B cell (primary cell): Measurements from ENCODE around the gene MZB1. TPM values are rescaled to one million over a fixed set of nuclear protein-coding genes. Genes with fewer than 3 reads are reported as not detected.

Experiments used
- ATAC-seq: fragments of 200-7000 bp; cut with Tn5 transposase; one replicate; pipeline ENCODE4 v1.10.0; 2021; ENCODE audit warnings: low read depth, mild to moderate bottlenecking, moderate number of reproducible peaks, moderate library complexity
- CTCF ChIA-PET: fragments of 350-600 bp; sonication (Branson Sonifier 250); formaldehyde crosslinking; loops from one replicate; lab custom pipeline; 2021; ENCODE audit warnings: antibody characterized with exemption, inconsistent platforms; lab: Charles Lee
- POLR2A ChIA-PET: fragments of 350-600 bp; sonication (Branson Sonifier 250); formaldehyde crosslinking; loops from one replicate; lab custom pipeline; 2021; ENCODE audit warnings: antibody characterized with exemption; lab: Charles Lee
- DNase-seq: peaks from one replicate; pipeline ENCODE4 v3.0.0; 2013
- H2AFZ ChIP-seq: 2 replicates; pipeline ENCODE4 v1.6.1; 2012; ENCODE audit warnings: mild to moderate bottlenecking, low read depth, low read length; ENCODE audit not compliant: insufficient read depth, poor library complexity, severe bottlenecking
- H3K27ac ChIP-seq, 2 donors: 1 replicate in 1 of 2; 2 replicates in 1 of 2; pipeline ENCODE4 v1.5.1; 2012 to 2013; ENCODE audit warnings: low read length in 2 of 2, mild to moderate bottlenecking in 2 of 2, moderate library complexity in 1 of 2
- H3K27me3 ChIP-seq, 4 experiments: fragments of 200-600 bp in 1 of 4; sonication (generic) in 1 of 4; replicated peaks in 1 of 4; 1 replicate in 2 of 4; 2 replicates in 2 of 4; pipeline versions ENCODE4 v1.6.1 to v1.7.0; 2013 to 2016; ENCODE audit warnings: low read length in 3 of 4, mild to moderate bottlenecking in 2 of 4, mixed read lengths in 1 of 4, moderate library complexity in 1 of 4; ENCODE audit not compliant: insufficient read depth in 4 of 4, control insufficient read depth in 3 of 4; ENCODE audit errors: control extremely low read depth in 1 of 4
- H3K36me3 ChIP-seq, 2 experiments: replicated peaks in 1 of 2; 1 replicate in 1 of 2; 2 replicates in 1 of 2; pipeline versions ENCODE4 v1.6.1 to v1.7.1; 2013; ENCODE audit warnings: low read length in 1 of 2; ENCODE audit not compliant: insufficient read depth in 2 of 2, control insufficient read depth in 1 of 2; ENCODE audit errors: control extremely low read depth in 1 of 2, extremely low read depth in 1 of 2
- H3K4me1 ChIP-seq, 2 donors: fragments of 200-600 bp in 1 of 2; sonication (generic) in 1 of 2; 1 replicate in 1 of 2; 2 replicates in 1 of 2; pipeline versions ENCODE4 v1.5.1 to v1.6.1; 2013 to 2017; ENCODE audit warnings: low read length in 2 of 2; ENCODE audit not compliant: control insufficient read depth in 2 of 2, insufficient read depth in 2 of 2
- H3K4me2 ChIP-seq: replicated peaks from 2 replicates; pipeline ENCODE3; 2012; ENCODE audit warnings: mild to moderate bottlenecking, low read depth, low read length; ENCODE audit not compliant: poor library complexity, severe bottlenecking
- H3K4me3 ChIP-seq, 5 experiments: fragments of 200-600 bp in 1 of 5; sonication (generic) in 1 of 5; 1 replicate in 3 of 5; 2 replicates in 2 of 5; pipeline versions ENCODE4 v1.5.1 to v1.7.0; 2011 to 2016; ENCODE audit warnings: low read length in 4 of 5, mild to moderate bottlenecking in 4 of 5, low read depth in 2 of 5, control low read depth in 1 of 5, moderate library complexity in 1 of 5; ENCODE audit not compliant: insufficient read depth in 1 of 5; ENCODE audit errors: control extremely low read depth in 1 of 5, extremely low read depth in 1 of 5
- H3K79me2 ChIP-seq: fragments of 200-600 bp; sonication (generic); one replicate; pipeline ENCODE4 v1.6.0; 2016; ENCODE audit warnings: low read length; ENCODE audit not compliant: control insufficient read depth, insufficient read depth
- H3K9ac ChIP-seq: fragments of 200-600 bp; sonication (generic); 2 replicates; pipeline ENCODE4 v1.6.1; 2017; ENCODE audit warnings: mild to moderate bottlenecking, low read length, moderate library complexity
- H3K9me3 ChIP-seq, 3 donors: one replicate each; pipeline versions ENCODE4 v1.6.1 to v1.7.1; 2013; ENCODE audit warnings: low read length in 2 of 3; ENCODE audit not compliant: control insufficient read depth in 2 of 3, insufficient read depth in 1 of 3; ENCODE audit errors: control extremely low read depth in 1 of 3
- H4K20me1 ChIP-seq: 2 replicates; pipeline ENCODE4 v1.6.0; 2012; ENCODE audit warnings: mild to moderate bottlenecking, low read length; ENCODE audit not compliant: insufficient read depth, control insufficient read depth, poor library complexity, severe bottlenecking
- H3K27ac Mint-ChIP-seq: one replicate; pipeline ENCODE4 v1.8.0; 2021; ENCODE audit warnings: mixed read lengths
- H3K27me3 Mint-ChIP-seq: one replicate; pipeline ENCODE4 v1.8.0; 2021; ENCODE audit warnings: mixed read lengths
- H3K4me1 Mint-ChIP-seq: one replicate; pipeline ENCODE4 v1.8.0; 2021; ENCODE audit warnings: mixed read lengths
- H3K4me3 Mint-ChIP-seq: one replicate; pipeline ENCODE4 v1.8.0; 2021; ENCODE audit warnings: mixed read lengths
- H3K9me3 Mint-ChIP-seq: one replicate; pipeline ENCODE4 v1.8.0; 2022; ENCODE audit warnings: mixed read lengths; ENCODE audit not compliant: insufficient read depth
- CTCF ChIP-seq: fragments of 200-600 bp; IDR thresholded peaks from one replicate; pipeline ENCODE4 v1.8.0; 2022; ENCODE audit warnings: antibody characterized with exemption, mild to moderate bottlenecking
- EZH2 ChIP-seq: IDR thresholded peaks from 2 replicates; pipeline ENCODE4 v1.6.1; 2012; ENCODE audit warnings: borderline replicate concordance, low read depth, mild to moderate bottlenecking, moderate library complexity, low read length; ENCODE audit not compliant: insufficient read depth, poor library complexity, severe bottlenecking
- WGBS: methylation state at CpG from one replicate; pipeline ENCODE4 v1.1.5; 2013; ENCODE audit warnings: missing lambda C conversion rate; ENCODE audit not compliant: insufficient coverage; 5-methylcytosine and 5-hydroxymethylcytosine counted together
- intact Hi-C: fragments of 100-400 bp; cut with micrococcal nuclease; formaldehyde crosslinking; loops from one replicate; pipeline ENCODE4 v1.10.0; 2022
- polyA plus RNA-seq: library from polyadenylated mRNA; depleted of rRNA; stranded (reverse); fragments of >200 nt; gene quantifications from 2 replicates; pipeline ENCODE4 v1.2.3, GENCODE V29; 2012
- total RNA-seq, 2 donors: library from RNA; stranded (reverse); fragments of 120-200 nt in 1 of 2; gene quantifications; 1 replicate in 1 of 2; 2 replicates in 1 of 2; pipeline versions ENCODE4 v1.2.3 to v1.2.4, GENCODE V29; 2013 to 2022

Gene MZB1
- total and polyA plus RNA-seq, 2 donors (not counting 1 experiment from before 2014, with no cell fraction given), result 72.2 to 306 TPM

- H3K9me3 ChIP-seq, result no peaks in the 10 kb centered on the region
- no peaks in the 10 kb centered on the region for H3K9me3 Mint-ChIP-seq
- H3K27me3 ChIP-seq, result no peaks in the 10 kb centered on the region
- H3K27ac Mint-ChIP-seq, result peak overlapping the region; percentile 28
- ChIA-PET CTCF (no interaction called here), POLR2A (no interaction called here)
- peaks cover 19 to 27% of the 10 kb centered on the region in 2 donors for H3K4me1 ChIP-seq
- no peak overlapping the region for H3K4me3 ChIP-seq
- intact Hi-C loops, result no loop called here
- H3K4me2 ChIP-seq, result no peak overlapping the region
- H3K36me3 ChIP-seq, result peaks cover 0 to 2% of the 10 kb centered on the region in 2 experiments
- WGBS, result 98% methylated on average over 13 of the region's 15 CpGs
- peaks cover 35% of the 10 kb centered on the region for H3K79me2 ChIP-seq
- DNase-seq, result no peak
- H2AFZ ChIP-seq, result no peak overlapping the region
- ATAC-seq, result no peak
- TF ChIP-seq CTCF (no peak), EZH2 (no peak)
- H3K9ac ChIP-seq, result no peak overlapping the region
- H3K27ac ChIP-seq, result no peak overlapping the region
- no peaks in the 10 kb centered on the region for H3K27me3 Mint-ChIP-seq
- no peaks in the 10 kb centered on the region for H4K20me1 ChIP-seq
- H3K4me1 Mint-ChIP-seq, result peaks cover 28% of the 10 kb centered on the region
- no peak overlapping the region for H3K4me3 Mint-ChIP-seq
Measured at GRCh38 chr5:139379626-139380449, 9.9 kb downstream of the MZB1 start.

- Mint-ChIP-seq H3K4me1 (peaks cover 21% of the 10 kb centered on the region), H3K27ac (no peak overlapping the region), H3K4me3 (no peak overlapping the region), H3K27me3 (no peaks in the 10 kb centered on the region), H3K9me3 (no peaks in the 10 kb centered on the region)
- peaks cover 10 to 18% of the 10 kb centered on the region in 2 donors for H3K4me1 ChIP-seq
- WGBS, result 99% methylated on average over 10 of the region's 13 CpGs
- no peak for ATAC-seq
- DNase-seq, result no peak
- intact Hi-C loops, result no loop called here
- ChIA-PET POLR2A (no interaction called here), CTCF (interaction anchor here (1.3 kb wide), 1 partner anchor 13 kb away, joined by 3 read pairs; no protein-coding TSS in a partner anchor)
- H3K79me2 ChIP-seq, result peaks cover 28% of the 10 kb centered on the region
- H4K20me1 ChIP-seq, result no peaks in the 10 kb centered on the region
- H3K9ac ChIP-seq, result no peak overlapping the region
- no peaks in the 10 kb centered on the region for H3K9me3 ChIP-seq
- H3K4me3 ChIP-seq, result no peak overlapping the region
- no peak overlapping the region for H3K27ac ChIP-seq
- no peaks in the 10 kb centered on the region for H3K27me3 ChIP-seq
- H3K4me2 ChIP-seq, result no peak overlapping the region
- no peak overlapping the region for H2AFZ ChIP-seq
- H3K36me3 ChIP-seq, result peaks cover 0 to 2% of the 10 kb centered on the region in 2 experiments
- no peak for TF ChIP-seq CTCF
- TF ChIP-seq EZH2, result no peak
Measured at GRCh38 chr5:139378941-139379361, 10.8 kb downstream of the MZB1 start.
